Activated naive CD4-positive, alpha-beta T cell treated with anti-CD3 and anti-CD28 coated beads, Interleukin-2, amount 50 U/mL, for 24 hours (primary cell): ENCODE results near the gene EYA4.

ENCODE experiments used
- H3K27ac Mint-ChIP-seq: one replicate; pipeline ENCODE4 v1.8.0; 2021; ENCODE audit warnings: mild to moderate bottlenecking, mixed read lengths
- H3K27me3 Mint-ChIP-seq: one replicate; pipeline ENCODE4 v1.8.0; 2021; ENCODE audit warnings: mixed read lengths
- H3K36me3 Mint-ChIP-seq: one replicate; pipeline ENCODE4 v1.8.0; 2021; ENCODE audit warnings: mixed read lengths
- H3K4me1 Mint-ChIP-seq: one replicate; pipeline ENCODE4 v1.8.0; 2021; ENCODE audit warnings: mixed read lengths
- H3K4me3 Mint-ChIP-seq: one replicate; pipeline ENCODE4 v1.8.0; 2021; ENCODE audit warnings: mild to moderate bottlenecking, mixed read lengths
- H3K9me3 Mint-ChIP-seq: one replicate; pipeline ENCODE4 v1.8.0; 2021; ENCODE audit warnings: mixed read lengths

The EYA4 gene

GRCh38 chr6:133460101-133460500 lies 218.9 kb downstream of the EYA4 start:
- no peak overlapping the region for H3K4me3 Mint-ChIP-seq
- no peaks in the 10 kb centered on the region for H3K36me3 Mint-ChIP-seq
- no peaks in the 10 kb centered on the region for H3K9me3 Mint-ChIP-seq
- no peaks in the 10 kb centered on the region for H3K27me3 Mint-ChIP-seq
- no peaks in the 10 kb centered on the region for H3K4me1 Mint-ChIP-seq
- no peak overlapping the region for H3K27ac Mint-ChIP-seq

- Mint-ChIP-seq H3K36me3 (no peaks in the 10 kb centered on the region), H3K4me1 (no peaks in the 10 kb centered on the region), H3K9me3 (no peaks in the 10 kb centered on the region), H3K27me3 (no peaks in the 10 kb centered on the region), H3K27ac (no peak overlapping the region), H3K4me3 (no peak overlapping the region)
Observed at GRCh38 chr6:133463790-133464189, 222.6 kb downstream of the EYA4 start.

- Mint-ChIP-seq H3K27ac (no peak overlapping the region), H3K36me3 (no peaks in the 10 kb centered on the region), H3K27me3 (no peaks in the 10 kb centered on the region), H3K9me3 (no peaks in the 10 kb centered on the region), H3K4me3 (no peak overlapping the region), H3K4me1 (no peaks in the 10 kb centered on the region)
Observed at GRCh38 chr6:133466680-133467079, 225.5 kb downstream of the EYA4 start.

DNA sequence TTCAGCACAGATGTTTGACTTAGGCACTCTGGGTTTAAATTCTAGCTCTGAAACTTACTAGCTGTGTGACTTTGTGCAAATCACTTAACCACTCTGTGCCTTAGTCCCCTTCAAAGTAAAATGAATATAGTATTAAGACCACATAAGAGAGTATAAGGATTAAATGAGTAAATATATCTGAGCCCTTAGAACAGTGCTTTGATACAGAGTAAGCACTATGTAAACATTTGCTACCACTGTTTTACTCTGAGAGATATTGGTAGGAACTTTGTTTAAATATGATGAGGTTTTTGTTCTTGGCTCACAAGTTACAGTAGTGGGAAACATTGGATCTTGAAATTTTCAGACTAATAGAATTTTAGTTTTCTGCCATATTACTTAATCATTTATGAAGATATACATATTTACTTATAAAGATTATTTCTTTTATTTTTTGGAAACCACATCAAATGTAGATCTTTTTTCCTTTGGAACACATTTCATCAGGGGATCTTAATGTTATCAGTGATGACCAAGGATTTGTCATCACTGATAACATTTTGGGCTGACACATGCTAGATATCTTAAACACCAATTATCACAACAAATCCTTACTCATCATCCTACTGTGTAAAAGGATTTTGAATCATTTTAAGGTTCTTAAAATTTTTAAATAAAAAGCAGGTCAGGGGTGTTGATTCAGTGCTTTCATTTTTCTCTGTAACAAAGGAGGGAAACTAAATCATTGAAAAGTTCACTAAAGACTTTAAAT lies 226.2 kb downstream of the EYA4 start:
- H3K9me3 Mint-ChIP-seq, result no peaks in the 10 kb centered on the region
- H3K27me3 Mint-ChIP-seq, result no peaks in the 10 kb centered on the region
- H3K4me1 Mint-ChIP-seq, result no peaks in the 10 kb centered on the region
- H3K36me3 Mint-ChIP-seq, result no peaks in the 10 kb centered on the region
- H3K4me3 Mint-ChIP-seq, result no peak overlapping the region
- no peak overlapping the region for H3K27ac Mint-ChIP-seq

GRCh38 chr6:133467982-133468380 lies 226.8 kb downstream of the EYA4 start:
- Mint-ChIP-seq H3K9me3 (no peaks in the 10 kb centered on the region), H3K27ac (no peak overlapping the region), H3K4me1 (no peaks in the 10 kb centered on the region), H3K36me3 (no peaks in the 10 kb centered on the region), H3K27me3 (no peaks in the 10 kb centered on the region), H3K4me3 (no peak overlapping the region)

GRCh38 chr6:133468591-133468990 lies 227.4 kb downstream of the EYA4 start:
- Mint-ChIP-seq H3K4me1 (no peaks in the 10 kb centered on the region), H3K27me3 (no peaks in the 10 kb centered on the region), H3K4me3 (no peak overlapping the region), H3K36me3 (no peaks in the 10 kb centered on the region), H3K9me3 (no peaks in the 10 kb centered on the region), H3K27ac (no peak overlapping the region)

DNA sequence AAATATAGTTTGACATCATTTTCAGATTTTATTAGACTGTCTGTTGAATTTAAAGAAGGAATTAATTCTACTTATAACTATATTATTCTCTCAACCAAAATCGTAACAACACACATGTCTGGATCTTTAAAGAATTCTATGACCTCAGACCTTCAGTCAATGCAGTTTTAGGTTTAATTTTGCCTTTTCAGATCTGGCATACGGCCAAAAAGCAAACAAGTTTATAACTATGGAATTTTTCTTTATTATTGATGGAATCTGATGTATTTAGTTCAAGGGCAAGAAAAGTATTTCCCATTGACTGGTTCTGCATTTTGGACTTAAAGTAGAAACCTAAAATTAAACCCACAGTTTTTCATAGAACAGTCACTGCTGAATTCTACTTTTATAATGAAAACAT lies 233.4 kb downstream of the EYA4 start:
- Mint-ChIP-seq H3K4me3 (no peak overlapping the region), H3K9me3 (no peaks in the 10 kb centered on the region), H3K4me1 (no peaks in the 10 kb centered on the region), H3K27me3 (peaks cover 2% of the 10 kb centered on the region), H3K36me3 (no peaks in the 10 kb centered on the region), H3K27ac (no peak overlapping the region)

DNA sequence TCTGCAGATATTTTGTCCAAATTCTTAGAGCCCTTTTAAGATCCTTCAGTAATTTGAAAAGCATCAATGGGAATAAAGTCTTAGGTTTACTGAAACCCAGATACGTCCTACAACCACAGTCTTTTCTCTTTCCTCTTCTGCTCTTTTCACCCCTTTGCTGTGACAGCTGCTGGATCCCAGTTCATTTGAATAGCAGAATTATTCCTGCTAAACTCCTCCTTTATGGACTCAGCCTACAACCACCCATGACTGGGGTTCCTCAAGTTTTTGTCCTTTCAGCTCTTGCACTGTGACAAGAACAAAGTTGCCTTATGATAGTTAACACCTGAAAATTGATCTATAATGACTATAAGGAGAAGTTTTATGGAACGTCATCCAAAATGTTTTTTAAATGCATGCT lies 237.5 kb downstream of the EYA4 start:
- no peak overlapping the region for H3K27ac Mint-ChIP-seq
- H3K27me3 Mint-ChIP-seq, result peaks cover 2% of the 10 kb centered on the region
- no peaks in the 10 kb centered on the region for H3K9me3 Mint-ChIP-seq
- no peaks in the 10 kb centered on the region for H3K36me3 Mint-ChIP-seq
- H3K4me3 Mint-ChIP-seq, result no peak overlapping the region
- no peaks in the 10 kb centered on the region for H3K4me1 Mint-ChIP-seq

DNA sequence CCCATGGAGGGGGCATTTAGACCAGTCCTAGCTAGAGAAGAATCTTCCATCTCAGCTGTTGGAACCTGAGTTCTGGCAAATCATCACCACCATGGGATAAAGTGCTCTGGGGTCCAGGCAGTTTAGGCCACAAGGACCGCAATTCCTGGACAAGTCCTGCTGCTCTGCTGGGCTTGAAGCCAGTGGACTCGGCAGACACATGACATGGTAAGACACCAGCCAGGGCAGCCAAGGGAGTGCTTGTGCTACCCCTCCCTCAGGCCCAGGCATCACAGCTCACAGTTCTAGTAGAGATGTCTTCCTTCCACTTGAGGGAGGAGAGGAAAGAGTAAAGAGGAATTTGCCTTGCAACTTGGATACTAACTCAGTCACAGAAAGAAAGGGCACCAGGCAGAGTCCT lies 246.0 kb downstream of the EYA4 start:
- no peaks in the 10 kb centered on the region for H3K36me3 Mint-ChIP-seq
- no peak overlapping the region for H3K27ac Mint-ChIP-seq
- no peaks in the 10 kb centered on the region for H3K4me1 Mint-ChIP-seq
- peaks cover 5% of the 10 kb centered on the region for H3K9me3 Mint-ChIP-seq
- H3K4me3 Mint-ChIP-seq, result no peak overlapping the region
- no peaks in the 10 kb centered on the region for H3K27me3 Mint-ChIP-seq

GRCh38 chr6:133495205-133495903 lies 254.2 kb downstream of the EYA4 start:
- no peak overlapping the region for H3K4me3 Mint-ChIP-seq

GRCh38 chr6:133499662-133500061 lies 258.5 kb downstream of the EYA4 start:
- H3K27ac Mint-ChIP-seq, result no peak overlapping the region
- H3K4me3 Mint-ChIP-seq, result no peak overlapping the region
- H3K9me3 Mint-ChIP-seq, result no peaks in the 10 kb centered on the region
- no peaks in the 10 kb centered on the region for H3K4me1 Mint-ChIP-seq
- H3K27me3 Mint-ChIP-seq, result no peaks in the 10 kb centered on the region
- H3K36me3 Mint-ChIP-seq, result no peaks in the 10 kb centered on the region

More at GRCh38 chr6:133495205-133495903, 254.2 kb downstream of the EYA4 start:
- no peaks in the 10 kb centered on the region for H3K4me1 Mint-ChIP-seq
- H3K9me3 Mint-ChIP-seq, result peaks cover 5% of the 10 kb centered on the region
- H3K27me3 Mint-ChIP-seq, result no peaks in the 10 kb centered on the region
- H3K36me3 Mint-ChIP-seq, result no peaks in the 10 kb centered on the region
- H3K27ac Mint-ChIP-seq, result no peak overlapping the region

GRCh38 chr6:133501675-133502270 lies 260.6 kb downstream of the EYA4 start:
- H3K9me3 Mint-ChIP-seq, result no peaks in the 10 kb centered on the region
- H3K27ac Mint-ChIP-seq, result no peak overlapping the region
- H3K27me3 Mint-ChIP-seq, result peaks cover 1% of the 10 kb centered on the region
- no peak overlapping the region for H3K4me3 Mint-ChIP-seq
- H3K36me3 Mint-ChIP-seq, result no peaks in the 10 kb centered on the region
- H3K4me1 Mint-ChIP-seq, result no peaks in the 10 kb centered on the region

DNA sequence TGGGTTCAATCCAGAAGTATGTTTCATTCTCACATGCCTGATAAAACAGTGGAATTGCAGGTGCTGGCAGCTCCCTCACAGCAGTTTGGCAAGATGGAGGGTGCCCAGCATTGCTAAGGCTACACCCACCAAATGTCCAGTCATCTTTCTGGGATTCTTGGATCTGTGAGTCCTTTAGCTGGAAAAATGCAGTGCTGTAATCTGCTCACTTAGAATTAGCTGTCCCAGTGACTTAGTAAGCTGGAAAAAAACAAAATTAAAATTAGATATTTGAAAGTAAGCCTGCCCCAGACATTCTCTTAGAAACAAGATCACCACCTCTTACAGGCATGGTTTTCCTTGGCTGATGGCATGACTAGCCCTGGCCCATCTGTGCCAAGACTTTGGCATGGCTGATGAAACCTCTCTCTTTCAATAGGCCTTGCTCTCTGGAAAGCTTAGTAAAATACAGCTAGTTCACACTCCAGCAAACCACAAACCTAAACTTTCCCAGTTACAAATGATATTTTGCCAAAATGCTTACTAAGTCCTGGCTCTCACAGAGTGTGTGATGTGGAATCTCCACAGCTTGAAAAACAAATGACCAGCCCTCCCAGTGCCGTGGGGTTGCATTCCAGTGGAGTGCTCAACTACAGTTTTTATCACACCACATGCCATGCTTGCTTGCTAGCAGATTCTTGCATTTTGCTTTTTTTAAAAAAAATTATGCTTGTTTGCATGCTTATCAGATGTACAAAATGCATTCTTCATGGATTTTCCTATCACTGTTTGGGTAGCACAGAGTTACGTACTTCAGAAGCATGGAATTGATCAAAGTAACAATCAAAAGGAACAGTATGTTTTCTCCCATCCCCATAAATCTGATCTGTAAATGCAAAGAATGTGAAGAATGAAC lies 261.5 kb downstream of the EYA4 start:
- Mint-ChIP-seq H3K27me3 (peaks cover 1% of the 10 kb centered on the region), H3K9me3 (no peaks in the 10 kb centered on the region), H3K4me3 (no peak overlapping the region), H3K4me1 (no peaks in the 10 kb centered on the region), H3K36me3 (no peaks in the 10 kb centered on the region), H3K27ac (no peak overlapping the region)

GRCh38 chr6:133503336-133503729 lies 262.2 kb downstream of the EYA4 start:
- Mint-ChIP-seq H3K27me3 (peaks cover 1% of the 10 kb centered on the region), H3K36me3 (no peaks in the 10 kb centered on the region), H3K27ac (no peak overlapping the region), H3K4me3 (no peak overlapping the region), H3K9me3 (no peaks in the 10 kb centered on the region), H3K4me1 (no peaks in the 10 kb centered on the region)

- no peaks in the 10 kb centered on the region for H3K4me1 Mint-ChIP-seq
- no peak overlapping the region for H3K4me3 Mint-ChIP-seq
- H3K27me3 Mint-ChIP-seq, result peaks cover 1% of the 10 kb centered on the region
- no peaks in the 10 kb centered on the region for H3K36me3 Mint-ChIP-seq
- no peaks in the 10 kb centered on the region for H3K9me3 Mint-ChIP-seq
- no peak overlapping the region for H3K27ac Mint-ChIP-seq
Observed at GRCh38 chr6:133504158-133504557, 263.0 kb downstream of the EYA4 start.
